HG02973 (cell line): ENCODE data around the gene SPINK8.
"Not testable (repeated sequence)": the region's sequence is repeated elsewhere in the genome, so short reads cannot be mapped to it uniquely, and the experiment has no call there.

ENCODE experiments used
- ATAC-seq: cut with Tn5 transposase; IDR thresholded peaks from one replicate; pipeline ENCODE4 v1.9.1; 2021; ENCODE audit warnings: moderate library complexity; ENCODE audit not compliant: unreplicated experiment

Gene SPINK8

DNA sequence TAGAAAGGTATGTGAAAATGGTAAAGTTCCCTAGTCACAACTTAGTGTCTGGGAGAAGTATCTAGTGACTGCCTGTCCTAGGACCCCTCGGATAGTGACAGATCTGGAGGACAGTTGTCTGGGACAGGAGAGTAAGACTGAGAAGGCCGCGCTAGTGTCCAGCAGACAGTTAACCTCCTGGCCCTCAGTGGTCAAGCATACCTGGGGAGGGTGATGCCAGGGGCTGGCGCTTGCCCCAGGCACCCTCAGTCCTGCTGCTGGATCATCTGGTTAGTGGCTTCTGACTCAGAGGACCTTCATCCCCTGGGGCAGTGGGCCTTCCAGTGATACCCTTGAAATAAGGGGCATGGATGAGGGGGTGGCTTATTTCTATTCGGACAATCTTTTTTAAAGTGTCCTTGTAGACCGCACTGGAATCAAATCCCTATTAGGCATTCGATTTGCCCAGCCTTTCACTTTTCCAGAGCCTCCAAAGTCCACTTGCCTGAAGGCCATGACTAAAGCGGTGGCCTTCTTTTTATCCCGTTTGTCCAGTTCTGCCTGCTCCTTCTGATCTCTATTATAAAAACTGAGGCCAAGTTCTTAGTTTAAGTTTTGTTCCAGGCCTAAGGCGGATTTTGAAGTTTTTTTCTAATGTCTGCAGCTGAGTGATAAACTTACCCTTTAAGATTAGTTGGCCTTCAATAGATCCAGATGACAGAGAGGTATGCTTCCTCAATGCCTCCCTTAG is 1.6 kb downstream of the SPINK8 start:
- not testable (repeated sequence) for ATAC-seq

DNA sequence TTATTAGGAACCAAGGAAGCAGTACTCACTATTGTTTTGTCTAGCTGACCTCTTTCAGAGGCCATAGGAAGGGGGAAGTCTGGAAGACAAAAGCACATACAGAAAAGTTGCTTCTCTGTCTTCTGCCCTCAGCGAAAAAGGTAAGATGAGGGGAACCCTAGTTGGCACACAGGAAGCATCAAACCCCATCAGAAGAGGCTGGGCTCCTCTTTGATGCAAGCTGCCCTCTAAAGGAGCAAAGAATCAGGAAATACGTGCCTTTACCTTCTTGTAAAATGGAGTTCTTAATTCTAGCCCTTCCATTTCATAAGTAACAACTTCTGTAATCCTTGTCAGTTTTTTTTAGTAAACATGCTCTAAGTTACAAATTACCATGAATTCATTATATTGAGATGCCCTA is 12.5 kb downstream of the SPINK8 start:
- ATAC-seq = no peak

DNA sequence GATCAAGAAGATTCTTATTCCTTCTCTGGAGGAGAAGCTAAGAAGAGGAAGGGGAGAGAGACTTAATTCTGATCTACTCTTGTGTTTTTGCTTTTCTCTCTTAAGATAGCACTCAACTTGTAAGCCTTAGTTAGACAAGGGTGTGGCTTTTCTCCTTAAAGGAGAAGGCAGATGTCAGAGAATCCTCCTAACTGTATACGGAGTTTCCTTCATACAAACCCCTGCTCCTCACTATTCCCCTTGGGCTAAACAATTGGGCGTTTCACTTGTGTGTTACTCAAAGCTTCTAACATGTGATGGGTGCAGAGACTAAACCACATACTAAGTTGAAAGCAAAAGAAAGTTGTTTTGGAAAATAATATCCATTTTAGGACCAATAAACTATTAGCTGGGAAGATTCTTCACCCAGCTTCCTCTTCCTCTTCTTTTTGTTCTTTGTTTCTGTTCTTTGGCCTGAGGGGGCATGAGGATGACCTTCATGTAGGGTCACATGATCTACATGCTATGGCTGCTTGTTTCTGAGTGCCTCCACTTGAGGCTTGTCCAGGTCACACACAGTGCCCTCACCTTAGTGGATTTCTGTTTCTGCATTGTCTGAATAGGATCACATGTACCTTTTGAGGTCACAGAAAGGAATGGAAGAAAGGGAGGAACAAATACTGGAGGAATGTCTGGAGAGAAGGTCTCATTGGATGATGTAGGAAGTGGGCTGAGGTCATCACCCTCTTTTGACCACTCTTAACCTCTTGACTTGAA is 14.6 kb downstream of the SPINK8 start:
- ATAC-seq = no peak

DNA sequence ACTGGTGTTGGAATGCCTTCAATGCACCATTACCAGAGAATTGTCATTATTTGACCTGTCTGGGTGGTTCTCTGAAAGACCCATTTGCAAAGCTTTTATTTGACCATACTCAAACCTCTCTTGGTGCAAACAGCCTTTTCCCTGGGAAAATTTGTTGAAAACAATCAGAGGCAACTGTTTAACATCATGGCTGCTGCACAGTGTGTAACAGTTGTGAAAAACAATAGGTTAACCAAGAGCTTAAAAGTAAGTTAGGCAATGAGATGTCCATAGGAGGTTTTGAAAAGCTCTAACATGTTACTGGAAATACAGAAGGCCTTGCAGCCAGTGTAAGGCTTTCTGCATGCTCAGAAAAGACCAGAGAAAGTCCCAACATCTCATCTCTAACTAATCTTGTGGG is 18.9 kb downstream of the SPINK8 start:
- ATAC-seq = no peak

DNA sequence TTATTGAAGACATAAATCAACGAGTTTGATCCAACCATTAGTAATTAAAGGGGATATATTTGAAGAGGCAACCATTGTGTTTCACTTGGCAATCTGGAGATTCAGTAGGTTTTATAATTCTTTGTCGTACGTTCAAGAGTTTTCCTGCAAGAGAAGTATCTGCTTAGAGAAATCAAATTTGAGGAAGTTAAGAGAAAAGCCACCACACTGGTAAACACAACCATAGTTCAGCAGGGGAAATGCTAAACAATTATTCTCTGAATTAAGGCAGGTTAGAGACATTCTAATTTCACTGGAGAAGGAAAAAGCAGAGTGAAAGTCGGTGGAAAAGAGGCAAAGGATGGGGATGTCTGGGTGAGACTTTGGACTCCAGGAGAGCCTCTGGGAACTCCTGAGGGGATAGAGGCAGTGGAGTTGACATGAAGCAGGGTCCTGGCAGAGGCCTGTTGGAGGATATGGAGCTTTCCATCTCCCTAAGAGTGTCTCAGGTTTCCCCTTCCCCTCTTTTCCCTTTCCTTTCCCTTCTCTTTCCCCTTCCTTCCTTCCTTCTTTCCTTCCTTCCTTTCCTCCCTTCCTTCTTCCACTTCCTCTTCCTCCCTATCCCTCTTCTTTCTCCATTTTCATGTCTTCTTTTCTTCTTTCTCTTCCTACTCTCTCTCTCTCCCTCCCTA is 26.5 kb downstream of the SPINK8 start:
- ATAC-seq = no peak

DNA sequence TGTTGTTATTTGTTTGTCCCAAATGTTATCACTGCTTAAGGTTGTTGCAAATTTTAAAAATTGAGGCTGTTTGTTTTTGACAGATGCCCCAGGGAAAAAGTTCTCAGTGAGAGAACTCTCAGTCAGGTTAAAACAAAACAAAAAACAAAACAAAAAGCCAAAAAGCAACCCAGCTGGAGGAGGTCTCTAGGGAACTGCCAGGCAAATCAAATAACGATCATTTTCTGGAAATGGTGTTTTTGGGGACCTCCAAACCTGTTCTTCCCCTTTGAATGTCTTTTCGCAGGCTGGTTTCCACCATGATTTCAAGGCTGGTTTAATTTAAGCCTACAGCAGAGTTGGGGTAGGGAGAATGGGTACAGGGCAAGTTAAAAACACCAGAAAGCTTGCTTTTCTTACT is 27.2 kb downstream of the SPINK8 start:
- no peak for ATAC-seq

DNA sequence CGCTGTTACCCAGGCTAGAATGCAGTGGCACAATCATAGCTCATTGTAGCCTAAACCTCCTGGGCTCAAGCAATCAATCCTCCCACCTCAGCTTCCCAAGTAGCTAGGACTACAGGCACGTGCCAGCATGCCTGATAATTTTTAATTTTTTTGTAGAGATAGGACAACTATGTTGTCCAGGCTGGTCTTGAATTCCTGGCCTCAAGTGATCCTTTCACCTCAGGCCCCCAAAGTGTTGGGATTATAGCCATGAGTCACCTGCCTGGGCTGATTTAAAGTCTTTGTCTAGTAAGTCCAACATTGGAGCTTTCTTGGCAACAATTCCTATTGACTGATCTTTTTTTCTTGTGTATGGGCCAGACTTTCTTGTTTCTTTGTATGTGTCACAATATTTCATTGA is 28.1 kb downstream of the SPINK8 start:
- no peak for ATAC-seq

DNA sequence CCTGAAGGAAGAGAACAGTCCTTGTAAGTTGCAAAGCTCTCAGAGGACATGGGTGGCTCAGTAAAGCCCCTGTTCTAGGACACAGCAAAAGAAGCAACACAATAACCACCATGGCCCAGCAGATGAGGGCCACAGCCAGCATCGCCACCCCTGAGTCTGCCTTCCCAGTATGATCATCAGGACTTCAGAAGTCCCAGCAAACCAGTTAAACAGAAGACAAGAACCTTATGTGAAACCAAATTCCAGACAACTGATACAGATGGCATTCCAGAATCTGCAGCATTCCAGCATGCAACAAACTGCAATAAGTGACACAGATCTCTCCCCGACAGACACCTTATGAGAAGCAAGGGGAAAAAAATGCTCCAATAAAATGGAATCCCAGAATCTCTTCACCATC is 30.4 kb downstream of the SPINK8 start:
- ATAC-seq = no peak

DNA sequence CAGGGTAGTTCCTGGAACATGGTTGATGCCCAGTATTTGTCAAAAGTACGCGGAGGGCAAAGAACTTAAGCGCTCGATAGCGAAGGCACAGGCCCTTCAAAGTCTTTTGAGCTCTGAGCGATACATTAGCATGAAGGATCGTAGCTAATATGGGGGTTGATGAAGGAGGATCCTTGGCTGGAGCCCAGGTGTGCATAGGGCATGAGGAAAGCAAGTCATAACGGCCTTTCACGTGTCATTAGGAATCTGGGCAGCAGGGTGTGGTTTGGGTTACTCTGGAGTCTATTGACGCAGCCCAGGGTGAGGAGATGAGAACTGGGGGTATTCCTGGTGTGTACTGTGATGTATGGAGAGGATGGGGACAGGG is 31.7 kb downstream of the SPINK8 start:
- ATAC-seq = no peak

DNA sequence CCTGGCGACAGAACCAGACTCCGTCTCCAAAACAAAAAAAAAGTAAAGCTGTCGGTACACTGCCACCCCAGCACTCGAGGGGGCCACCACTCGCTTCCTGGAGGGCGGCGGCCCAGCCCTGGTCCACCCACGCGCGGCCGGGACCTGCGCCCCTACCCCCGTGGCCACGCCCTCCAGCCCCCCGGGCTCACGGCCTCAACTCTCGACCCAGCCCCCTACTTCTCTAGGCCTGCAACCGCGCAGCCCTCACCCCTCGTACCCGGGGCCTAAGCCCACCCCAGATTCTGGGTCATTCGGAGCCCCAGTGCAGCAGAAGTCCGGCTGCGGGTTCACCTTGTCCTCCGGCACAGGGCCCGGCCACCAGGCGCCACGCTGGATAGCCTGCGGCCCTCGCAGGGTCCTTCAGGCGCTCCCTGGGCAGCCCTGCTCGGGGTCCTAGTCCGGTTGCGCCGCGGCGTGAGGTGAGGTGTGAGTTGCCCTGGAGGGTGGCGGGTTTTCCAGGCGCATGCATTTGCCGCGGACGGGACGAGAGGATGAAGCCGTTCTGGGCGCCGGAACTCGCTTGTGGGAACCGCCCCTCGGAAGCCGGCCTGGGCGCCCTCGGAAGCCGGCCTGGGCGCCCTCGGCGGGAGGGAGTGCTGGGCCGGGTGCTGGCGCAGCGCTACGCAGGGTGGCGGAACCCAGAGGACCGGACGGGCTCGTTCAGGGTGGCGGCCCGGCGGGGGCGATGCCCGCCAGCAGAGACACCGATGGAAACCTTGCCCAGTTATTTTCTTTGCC is 32.3 kb downstream of the SPINK8 start, which contains the start of gene NME6:
Gene NME6, minus strand, starts transcription at position 348 of the 780 bp plus-strand sequence.
- ATAC-seq = peak; percentile 77

DNA sequence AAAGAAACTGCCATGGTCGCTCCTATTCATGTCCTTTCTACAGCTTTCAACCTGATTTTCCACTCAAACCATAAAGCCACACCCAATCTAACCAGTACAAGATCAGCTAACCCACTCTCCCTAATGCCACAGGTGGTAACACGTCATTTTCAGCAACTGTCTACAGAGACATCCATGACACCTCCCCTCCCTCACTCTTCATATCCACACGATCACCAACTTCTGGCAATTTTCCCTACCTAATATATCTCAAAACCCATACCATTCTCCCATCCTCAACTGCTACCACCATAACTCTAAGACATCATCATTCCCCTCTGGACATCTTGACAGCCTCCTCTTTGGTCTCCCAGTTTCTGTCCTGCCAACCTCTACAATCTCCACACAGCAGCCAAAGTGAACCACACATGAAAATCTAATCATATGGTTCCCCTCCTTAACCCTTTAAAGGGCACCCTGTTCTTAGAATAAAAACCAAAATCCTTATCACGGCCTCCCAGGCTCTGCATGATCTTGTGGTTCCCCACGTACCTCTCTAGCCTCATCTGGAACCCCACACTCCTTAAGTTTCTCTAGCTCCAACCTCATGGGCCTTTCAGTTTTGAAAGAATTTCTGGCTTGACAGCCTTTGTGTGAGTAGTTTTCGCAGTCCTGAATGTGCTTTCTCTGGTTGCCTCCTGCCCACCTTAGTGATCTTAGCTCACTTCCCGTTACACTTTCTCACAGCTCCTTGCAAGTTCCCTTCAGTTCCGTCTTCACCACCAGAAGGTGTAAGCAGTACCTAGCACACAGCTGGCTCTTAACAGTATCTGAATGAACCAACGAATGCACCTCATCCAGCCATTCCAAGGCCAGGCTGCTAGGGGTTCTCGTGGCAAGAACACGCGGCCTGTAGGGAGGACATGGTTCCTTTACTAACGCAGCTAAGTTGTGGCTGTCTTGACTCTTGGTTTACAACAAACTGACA is 33.4 kb downstream of the SPINK8 start:
- ATAC-seq = no peak

DNA sequence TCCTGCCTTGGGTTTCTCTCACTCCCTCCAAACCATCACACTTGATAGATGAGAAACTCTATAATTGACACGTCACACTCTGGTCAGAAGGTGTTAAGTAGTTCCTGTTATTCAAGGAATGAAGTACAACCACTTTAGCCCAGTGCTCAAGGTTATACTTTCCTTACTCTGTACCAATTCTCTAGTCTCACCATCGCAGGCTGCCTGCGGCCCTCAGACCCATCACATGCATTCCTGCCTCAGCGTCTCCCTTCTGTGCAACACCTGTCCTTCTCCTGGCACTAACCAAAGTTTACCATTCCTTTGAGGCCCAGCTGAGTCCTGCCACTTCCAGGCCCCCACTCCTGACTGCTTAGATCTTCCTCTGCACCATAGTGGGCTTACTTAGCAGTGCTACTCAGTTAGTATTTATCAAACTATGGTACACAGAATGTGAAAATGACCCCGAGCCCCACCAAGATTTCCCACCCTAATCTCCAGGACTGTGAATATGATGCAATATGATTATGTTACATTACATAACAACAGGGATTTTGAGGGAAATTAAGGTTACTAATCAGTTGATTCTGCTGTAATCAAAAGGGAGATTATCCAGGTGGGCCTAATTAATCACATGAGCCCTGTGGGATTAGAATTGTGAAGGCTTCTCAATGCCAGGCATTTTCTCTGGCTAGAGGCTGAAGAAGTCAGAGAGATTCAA is 36.2 kb downstream of the SPINK8 start:
- no peak for ATAC-seq

DNA sequence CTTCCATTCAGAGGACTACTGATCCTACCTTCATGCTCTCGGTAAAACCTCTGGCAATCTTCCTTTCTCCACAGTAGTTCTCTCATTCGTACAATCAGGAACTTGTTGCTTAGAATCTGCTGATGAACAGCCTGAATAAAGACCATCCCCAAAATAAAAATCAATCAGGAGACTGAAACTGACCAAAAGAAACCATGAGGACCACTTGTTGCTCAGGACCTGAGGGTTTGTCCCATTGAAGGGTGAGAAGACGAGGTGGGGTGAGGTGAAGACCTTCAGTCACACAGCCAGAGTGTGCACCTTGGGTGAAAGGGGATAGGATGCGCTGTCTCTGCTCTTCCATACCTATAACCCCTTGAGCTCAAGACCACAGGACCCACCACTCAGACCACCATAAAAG is 36.8 kb downstream of the SPINK8 start:
- no peak for ATAC-seq

DNA sequence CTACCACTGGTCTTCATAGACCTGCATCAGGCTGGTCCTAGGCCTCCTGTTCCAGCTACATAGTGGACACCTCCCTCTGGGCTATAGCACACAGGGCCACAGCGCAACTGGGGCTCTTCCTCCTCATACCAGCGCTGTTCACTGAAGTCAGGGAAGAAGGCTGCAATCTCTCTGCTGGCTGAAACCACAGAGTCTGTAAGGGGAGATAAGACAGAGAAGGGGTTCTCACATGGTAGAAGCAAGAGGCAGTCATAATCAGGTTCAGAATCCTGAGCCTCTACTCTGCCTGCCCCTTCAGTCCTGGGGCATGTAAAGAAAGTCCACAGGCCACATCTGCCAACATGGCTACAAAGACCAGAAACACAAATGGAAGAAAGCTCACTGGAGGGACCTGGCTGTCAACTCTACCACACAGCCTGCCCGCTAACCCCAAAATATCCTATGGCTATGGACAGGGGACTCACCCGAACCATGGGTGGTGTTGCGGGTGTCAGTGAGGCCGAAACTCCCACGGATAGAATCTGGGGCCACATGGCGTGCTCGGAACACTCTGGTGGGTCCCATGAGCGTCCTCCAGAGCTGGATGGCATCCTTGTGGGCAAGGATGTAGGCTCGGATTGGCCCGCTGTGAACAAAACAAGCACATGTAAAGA is 38.7 kb downstream of the SPINK8 start:
- no peak for ATAC-seq

DNA sequence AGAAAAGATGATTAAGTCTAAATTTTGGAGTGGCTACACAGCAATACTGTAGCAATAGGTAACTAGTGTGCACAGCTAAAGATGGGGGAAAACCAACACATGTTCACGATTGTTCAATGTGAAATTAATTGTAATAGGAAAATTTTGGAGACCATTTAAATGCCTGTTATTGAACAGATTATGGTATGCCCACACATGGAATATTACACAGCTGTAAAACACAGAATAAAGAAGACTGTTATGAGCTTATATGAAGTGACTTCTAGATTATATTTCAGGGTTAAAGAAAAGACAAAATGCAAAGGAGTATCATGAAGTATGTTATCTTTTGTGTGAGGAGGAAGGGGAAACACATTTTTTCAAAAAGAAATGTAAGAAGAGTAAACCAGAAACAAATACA is 43.8 kb downstream of the SPINK8 start:
- ATAC-seq = no peak

DNA sequence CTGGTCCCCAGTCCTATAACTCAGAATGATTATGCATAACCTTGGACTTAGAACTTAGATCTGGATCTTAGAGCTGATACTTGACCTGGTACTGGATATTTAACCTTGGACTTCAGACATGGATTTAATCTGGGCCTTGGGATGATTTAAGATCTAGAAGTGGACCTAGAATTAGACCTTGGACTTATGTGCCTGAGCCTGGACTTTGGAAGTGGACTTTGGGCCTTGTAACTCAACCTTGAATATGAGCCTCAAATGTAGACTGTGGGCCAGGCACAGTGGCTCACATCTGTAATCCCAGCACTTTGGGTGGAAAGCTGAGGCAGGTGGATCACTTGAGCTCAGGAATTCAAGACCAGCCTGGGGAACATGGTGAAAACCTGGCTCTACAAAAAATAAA is 46.4 kb downstream of the SPINK8 start:
- ATAC-seq = no peak

DNA sequence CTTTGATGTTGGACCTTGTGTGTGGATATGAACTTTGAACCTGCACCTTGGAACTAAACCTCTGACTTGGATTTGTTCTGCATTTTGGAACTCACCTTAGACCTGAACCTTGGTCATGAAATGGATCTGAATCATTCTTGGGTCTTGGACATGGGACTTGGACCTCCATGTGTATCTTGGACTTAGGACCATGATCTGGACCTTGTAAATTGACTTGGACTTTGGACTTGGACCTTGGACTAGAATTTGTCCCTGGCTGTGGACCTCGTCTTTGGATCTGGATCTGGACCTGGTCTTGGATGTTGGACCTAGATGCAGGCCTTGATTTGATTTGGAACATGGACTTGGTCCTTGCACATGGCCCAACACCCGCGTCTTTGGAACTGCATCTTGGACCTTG is 47.2 kb downstream of the SPINK8 start:
- no peak for ATAC-seq

DNA sequence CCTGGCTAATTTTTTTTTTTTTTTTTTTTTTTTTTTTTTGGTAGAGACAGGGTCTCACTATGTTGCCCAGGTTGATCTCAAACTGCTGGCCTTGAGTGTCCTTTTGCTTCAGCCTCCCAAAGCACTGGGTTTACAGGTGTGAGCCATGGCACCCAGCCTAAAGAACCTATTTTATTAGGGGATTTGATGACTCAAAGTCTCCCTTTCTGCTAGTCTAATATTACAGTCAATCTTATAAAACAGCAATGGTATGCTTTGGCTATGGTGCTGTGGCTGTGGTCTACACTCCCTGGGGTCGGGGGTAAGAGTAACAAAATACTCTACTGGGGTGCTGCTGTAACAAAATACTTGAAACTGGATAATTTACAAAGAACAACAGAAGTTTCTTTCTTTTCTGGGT is 47.8 kb downstream of the SPINK8 start:
- no peak for ATAC-seq

DNA sequence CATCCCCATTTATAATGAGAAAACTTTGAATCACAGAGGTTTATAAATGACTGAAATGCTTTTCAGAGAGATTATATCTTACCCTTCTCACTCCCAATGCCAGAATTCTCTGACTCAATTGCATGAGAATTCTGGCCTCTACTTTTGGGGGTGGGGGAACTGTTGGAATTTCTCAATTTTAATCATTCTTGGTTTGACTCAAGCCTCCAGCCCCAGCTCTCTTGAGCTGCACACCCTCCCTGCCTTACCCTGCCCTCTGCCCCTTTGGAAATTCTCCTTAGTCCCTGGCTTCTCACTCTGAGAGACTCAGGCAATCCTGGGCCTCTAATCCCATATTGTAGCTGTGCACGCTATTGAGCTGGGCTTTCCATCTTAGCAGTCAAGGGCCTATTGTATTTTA is 48.3 kb downstream of the SPINK8 start:
- no peak for ATAC-seq
